GM13977 (cell line): ENCODE data around the gene ESRRG.

Experiments
- DNase-seq: peaks from one replicate; pipeline ENCODE4 v3.0.0; 2012; ENCODE audit warnings: low spot score
- CTCF ChIP-seq: IDR thresholded peaks from 2 replicates; pipeline ENCODE4 v1.5.1; 2012; ENCODE audit warnings: mild to moderate bottlenecking, control low read depth; ENCODE audit not compliant: insufficient read depth; ENCODE audit errors: extremely low read depth, missing control alignments
- in situ Hi-C: fragments of 300-500 bp; cut with MboI; formaldehyde crosslinking; loops from one replicate; pipeline ENCODE4 v1.12.0; 2022; ENCODE audit warnings: low sequenced_read_pairs, low pct_unique_long_range_greater_than_20kb, mixed read lengths, inconsistent platforms; ENCODE audit not compliant: unreplicated experiment

ESRRG gene

GRCh38 chr1:216598448-216598847, 124.8 kb downstream of the ESRRG start:
- no peak for TF ChIP-seq CTCF
- in situ Hi-C loops: no loop called here
- no peak for DNase-seq

DNA sequence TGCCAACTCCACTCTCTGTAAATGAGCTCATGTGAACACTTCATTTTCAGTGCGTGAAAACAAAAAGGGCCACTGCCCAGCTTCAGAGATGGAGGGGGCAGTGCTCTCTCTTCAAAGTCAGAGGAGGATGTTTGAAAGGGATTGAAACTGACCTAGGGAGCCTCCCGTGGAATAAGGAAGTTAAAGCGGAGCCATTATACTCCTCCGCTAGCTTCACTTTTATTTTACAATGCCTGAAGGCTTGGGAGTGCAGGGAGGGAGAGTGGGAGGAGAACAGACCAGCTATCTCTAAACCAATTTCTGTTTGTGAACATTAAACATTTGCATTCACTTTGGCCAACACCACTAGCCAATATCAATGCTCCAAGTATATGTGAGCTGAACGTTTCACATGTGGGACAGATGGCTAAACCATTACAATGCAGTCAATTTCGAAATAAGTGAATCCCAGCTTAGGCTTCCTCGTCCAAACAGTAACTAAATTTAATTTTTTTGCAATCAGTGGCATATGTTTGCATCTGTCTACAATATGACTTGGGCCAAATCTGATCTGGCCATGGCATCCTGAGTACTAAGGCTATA, 126.9 kb downstream of the ESRRG start:
- in situ Hi-C loops: no loop called here
- no peak for DNase-seq
- no peak for TF ChIP-seq CTCF

DNA sequence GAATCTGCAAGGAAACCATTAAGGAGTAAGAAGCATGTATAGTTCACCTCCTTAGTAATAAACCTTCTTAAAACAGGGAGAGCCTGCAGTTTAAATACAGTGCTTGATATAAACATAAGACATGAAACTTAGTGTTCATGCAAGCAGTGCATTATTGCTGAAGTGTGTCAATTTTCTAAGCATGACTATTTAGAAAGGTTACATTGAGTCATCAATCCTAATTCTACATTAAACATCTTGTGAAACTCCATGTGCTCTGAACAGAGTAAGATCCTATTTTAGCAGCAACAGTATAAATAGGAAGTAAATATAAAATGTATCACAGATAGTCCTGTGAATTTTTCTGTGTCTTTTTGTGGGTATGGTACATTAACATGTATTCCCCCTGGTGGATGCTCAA, 135.5 kb downstream of the ESRRG start:
- DNase-seq: no peak
- TF ChIP-seq CTCF: no peak
- in situ Hi-C loops: no loop called here

DNA sequence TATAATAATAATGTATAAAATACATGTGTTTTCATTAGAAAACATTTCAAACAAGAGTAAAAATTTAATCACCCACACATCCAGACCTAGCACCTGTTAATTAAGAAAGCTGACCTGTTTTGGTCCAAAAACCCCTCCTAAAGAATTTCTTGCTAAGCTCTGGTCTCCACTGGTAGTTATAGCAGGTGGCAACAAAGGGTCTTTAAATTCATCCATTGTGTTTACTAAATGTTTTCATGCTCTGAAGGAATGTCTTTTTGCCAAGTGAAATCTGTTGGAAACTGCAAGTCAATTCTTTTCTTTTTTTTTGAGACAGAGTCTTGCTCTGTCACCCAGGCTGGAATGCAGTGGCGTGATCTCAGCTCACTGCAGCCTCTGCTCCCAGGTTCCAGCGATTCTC, 141.1 kb downstream of the ESRRG start:
- in situ Hi-C loops: no loop called here
- DNase-seq: no peak
- TF ChIP-seq CTCF: no peak

DNA sequence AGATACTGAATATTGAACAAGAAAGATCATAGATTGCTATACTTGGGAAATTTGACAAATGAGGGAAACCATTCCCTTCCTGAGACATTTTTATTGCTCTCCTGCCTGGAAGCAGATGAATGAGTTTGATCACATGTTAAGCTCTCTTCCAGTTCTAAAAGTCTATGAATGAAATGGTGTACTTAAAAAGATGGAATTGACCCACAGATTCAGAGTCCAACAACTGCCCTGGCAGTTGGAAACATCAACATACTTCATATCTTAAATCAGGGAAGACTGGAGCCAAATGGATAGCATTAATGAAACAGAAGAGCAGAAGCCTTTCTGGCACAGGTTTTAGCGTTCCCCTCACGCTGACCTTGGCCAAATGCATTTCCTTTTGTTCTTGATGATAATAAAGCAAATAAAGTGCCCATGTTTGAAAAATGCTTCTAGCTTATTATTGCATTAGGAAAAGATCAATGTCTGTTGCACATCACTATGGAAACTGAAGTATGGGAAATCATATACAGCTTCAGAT, 142.6 kb downstream of the ESRRG start:
- in situ Hi-C loops: no loop called here
- DNase-seq: no peak
- no peak for TF ChIP-seq CTCF

- no peak for DNase-seq
- in situ Hi-C loops: no loop called here
- TF ChIP-seq CTCF: no peak
Observed at GRCh38 chr1:216576234-216576937, 146.8 kb downstream of the ESRRG start.
